ENCODE results near the gene RABL6. TPM values are rescaled to one million over a fixed set of nuclear protein-coding genes. Genes with fewer than 3 reads are reported as not detected.
"Not testable (repeated sequence)": the region's sequence is repeated elsewhere in the genome, so short reads cannot be mapped to it uniquely, and the experiment has no call there.

The RABL6 gene
- total and polyA plus RNA-seq, 7 donors = 36.0 to 103 (median 55.9) TPM

DNA sequence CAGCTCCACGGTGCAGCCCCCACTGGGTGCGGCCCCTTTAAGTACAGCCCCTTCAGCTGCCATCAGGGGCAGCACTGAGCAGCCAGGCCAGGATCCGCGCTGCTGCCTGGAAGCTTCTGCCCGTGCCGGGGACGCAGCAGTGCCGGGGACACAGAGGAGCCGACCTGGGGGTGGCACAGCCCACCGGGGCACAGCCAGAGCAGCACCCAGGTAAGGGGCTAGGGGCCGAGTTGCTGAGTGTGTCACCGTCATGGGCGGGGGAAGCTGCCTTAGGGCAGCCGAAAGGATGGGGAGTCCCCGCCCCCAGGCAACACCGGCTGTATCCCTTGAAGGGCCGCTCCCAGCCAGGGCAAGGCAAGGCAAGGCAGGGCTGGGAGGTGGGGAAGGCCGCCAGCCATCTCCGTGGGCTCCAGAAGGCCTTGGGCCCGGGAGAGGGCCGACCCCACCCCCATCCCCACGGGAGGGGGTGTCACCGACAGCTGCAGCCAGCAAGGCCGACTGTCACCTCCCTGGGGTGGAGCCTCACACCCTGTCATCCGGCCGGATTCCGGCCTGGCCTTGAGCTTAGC lies 34.7 kb downstream of the RABL6 start, which contains the start of gene AJM1:
Gene AJM1, plus strand, starts transcription at position 99 of the 569 bp plus-strand sequence. CDS start 1,937 bp downstream, outside the sequence.
- H3K4me3 ChIP-seq = peak within 1 kb of the TSS; percentile 14 to 45 (median 38)
- 1% methylated on average over 23 to 27 of the region's 27 CpGs for WGBS, 2 donors
- peak within 1 kb of the TSS in 2 of 4 donors; percentile 43 to 55 for H3K27ac ChIP-seq
- H3K4me1 ChIP-seq = peaks cover 0 to 65% (median 58%) of the 10 kb centered on the region in 4 donors
- TF ChIP-seq POLR2AphosphoS5 (IDR thresholded peaks at IDR 0.05) = peak in 2 of 4 donors; percentile 14 to 39
- TF ChIP-seq, protein P1, sequence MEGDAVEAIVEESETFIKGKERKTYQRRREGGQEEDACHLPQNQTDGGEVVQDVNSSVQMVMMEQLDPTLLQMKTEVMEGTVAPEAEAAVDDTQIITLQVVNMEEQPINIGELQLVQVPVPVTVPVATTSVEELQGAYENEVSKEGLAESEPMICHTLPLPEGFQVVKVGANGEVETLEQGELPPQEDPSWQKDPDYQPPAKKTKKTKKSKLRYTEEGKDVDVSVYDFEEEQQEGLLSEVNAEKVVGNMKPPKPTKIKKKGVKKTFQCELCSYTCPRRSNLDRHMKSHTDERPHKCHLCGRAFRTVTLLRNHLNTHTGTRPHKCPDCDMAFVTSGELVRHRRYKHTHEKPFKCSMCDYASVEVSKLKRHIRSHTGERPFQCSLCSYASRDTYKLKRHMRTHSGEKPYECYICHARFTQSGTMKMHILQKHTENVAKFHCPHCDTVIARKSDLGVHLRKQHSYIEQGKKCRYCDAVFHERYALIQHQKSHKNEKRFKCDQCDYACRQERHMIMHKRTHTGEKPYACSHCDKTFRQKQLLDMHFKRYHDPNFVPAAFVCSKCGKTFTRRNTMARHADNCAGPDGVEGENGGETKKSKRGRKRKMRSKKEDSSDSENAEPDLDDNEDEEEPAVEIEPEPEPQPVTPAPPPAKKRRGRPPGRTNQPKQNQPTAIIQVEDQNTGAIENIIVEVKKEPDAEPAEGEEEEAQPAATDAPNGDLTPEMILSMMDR (IDR thresholded peaks at IDR 0.05) = peak; percentile 80 to 94 (median 84)
- intact Hi-C loops (cut with DNase I) = loop anchor here (2.0 to 10.0 kb wide), 2 partner anchors 102 to 192 kb away; partner anchors contain the start of genes C8G, FBXW5 and FUT7
- not testable (repeated sequence) for H3K9me3 ChIP-seq
- peaks cover 0 to 29% (median 15%) of the 10 kb centered on the region in 4 donors for H3K36me3 ChIP-seq
- DNase-seq = peak; percentile 87
- H3K27me3 ChIP-seq = peaks cover 29 to 49% (median 42%) of the 10 kb centered on the region in 3 donors

DNA sequence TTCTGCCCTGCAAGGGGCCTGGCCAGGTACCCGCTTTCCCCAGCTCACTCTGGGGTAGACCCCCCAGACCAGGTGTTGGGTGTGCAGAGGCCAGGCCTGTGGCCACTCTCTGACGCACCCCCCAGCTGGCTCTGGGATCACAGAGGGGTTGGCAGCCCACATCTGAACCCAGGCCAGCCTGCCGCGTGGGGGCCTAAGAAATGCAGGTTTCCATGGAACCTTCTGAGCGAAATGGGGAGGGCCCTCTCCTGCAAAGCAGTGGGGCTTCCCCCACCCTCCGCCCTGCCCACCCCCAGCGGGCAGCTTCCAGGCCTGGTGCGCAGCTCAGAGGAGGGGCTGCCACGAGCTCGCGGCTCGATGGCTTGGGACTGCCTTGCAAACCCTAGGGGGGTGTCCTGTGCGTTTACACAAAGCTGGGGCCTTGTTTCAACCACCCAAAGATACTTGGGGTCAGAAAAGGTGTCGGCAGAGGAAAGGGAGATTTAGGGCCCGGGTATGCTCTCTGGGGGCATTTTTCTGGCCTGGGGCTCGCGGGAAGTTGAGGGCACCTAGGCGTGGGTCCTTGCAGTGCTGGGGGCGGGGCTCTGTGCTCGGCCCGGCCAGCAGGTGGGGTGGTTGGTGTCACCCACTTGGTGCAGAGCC lies 35.5 kb downstream of the RABL6 start:
- WGBS, 2 donors = 10 to 16% methylated on average over 21 of the region's 21 CpGs
- Histone ChIP-seq H3K36me3 (peaks cover 0 to 24% (median 15%) of the 10 kb centered on the region in 4 donors), H3K4me1 (peaks cover 0 to 74% (median 66%) of the 10 kb centered on the region in 4 donors), H3K27ac (peak overlapping the region in 1 of 4 donors; percentile 55), H3K27me3 (peaks cover 30 to 57% (median 50%) of the 10 kb centered on the region in 3 donors)
- intact Hi-C loops (cut with DNase I) = loop anchor here (2.0 to 10.0 kb wide), 2 partner anchors 102 to 192 kb away; partner anchors contain the start of genes C8G, FBXW5 and FUT7
- H3K9me3 ChIP-seq, H3K4me3 ChIP-seq, DNase-seq: not testable (repeated sequence)

DNA sequence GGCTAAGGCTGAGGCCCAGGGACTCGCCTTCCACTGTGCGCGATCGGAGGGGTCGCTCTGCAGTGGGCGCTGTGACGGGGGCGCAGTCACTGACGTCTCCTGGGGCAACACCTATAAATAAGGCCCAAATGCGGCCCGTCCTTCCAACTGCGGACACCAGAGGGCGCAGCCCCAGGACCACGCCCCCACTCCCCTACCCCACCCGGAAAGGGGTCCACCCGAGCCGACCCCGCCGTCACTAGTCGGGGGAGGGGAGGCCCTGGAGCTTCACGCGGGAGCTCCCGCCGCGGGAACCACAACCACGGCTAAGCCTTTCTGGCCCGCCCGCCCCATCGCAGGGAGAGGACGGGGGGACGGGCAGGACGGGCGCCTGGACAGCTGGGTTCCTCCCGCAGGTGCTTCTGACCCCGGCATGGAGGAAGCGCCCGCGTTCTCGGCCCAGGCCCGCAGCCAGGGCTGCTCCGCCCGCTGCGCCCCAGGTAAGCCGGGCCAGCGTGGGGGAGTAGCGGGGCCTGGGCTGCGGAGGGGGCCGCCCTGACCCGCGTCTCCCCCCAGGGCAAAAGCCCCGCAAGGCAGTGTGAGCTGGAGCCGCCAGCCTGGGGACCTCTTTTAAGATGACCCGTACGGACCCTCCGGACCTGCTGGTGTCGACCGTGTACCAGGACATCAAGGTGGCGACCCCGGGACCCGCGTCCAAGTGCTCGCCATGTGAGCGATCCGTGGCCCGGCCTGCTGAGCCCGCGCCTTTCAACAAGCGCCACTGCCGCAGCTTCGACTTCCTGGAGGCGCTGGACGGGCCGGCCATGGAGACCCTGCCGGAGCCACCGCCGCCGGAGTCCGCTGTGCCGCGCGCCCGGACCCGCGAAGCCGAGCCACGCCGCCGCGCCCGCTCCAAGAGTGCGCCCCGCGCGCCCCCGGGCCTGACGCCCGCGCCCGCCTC lies 36.3 kb downstream of the RABL6 start:
- not testable (repeated sequence) for DNase-seq, H3K4me3 ChIP-seq, H3K9me3 ChIP-seq, H3K27ac ChIP-seq
- TF ChIP-seq, protein P1 (IDR thresholded peaks at IDR 0.05) = peak; percentile 47 to 77 (median 62)
- intact Hi-C loops (cut with DNase I) = loop anchor here (2.0 to 10.0 kb wide), 2 partner anchors 101 to 191 kb away; partner anchors contain the start of genes C8G, FBXW5 and FUT7
- peaks cover 0 to 78% (median 70%) of the 10 kb centered on the region in 4 donors for H3K4me1 ChIP-seq
- H3K36me3 ChIP-seq = peaks cover 0 to 16% (median 12%) of the 10 kb centered on the region in 4 donors
- H3K27me3 ChIP-seq = peaks cover 30 to 61% (median 52%) of the 10 kb centered on the region in 3 donors
- WGBS, 2 donors = 13 to 34% methylated on average over 99 of the region's 99 CpGs

DNA sequence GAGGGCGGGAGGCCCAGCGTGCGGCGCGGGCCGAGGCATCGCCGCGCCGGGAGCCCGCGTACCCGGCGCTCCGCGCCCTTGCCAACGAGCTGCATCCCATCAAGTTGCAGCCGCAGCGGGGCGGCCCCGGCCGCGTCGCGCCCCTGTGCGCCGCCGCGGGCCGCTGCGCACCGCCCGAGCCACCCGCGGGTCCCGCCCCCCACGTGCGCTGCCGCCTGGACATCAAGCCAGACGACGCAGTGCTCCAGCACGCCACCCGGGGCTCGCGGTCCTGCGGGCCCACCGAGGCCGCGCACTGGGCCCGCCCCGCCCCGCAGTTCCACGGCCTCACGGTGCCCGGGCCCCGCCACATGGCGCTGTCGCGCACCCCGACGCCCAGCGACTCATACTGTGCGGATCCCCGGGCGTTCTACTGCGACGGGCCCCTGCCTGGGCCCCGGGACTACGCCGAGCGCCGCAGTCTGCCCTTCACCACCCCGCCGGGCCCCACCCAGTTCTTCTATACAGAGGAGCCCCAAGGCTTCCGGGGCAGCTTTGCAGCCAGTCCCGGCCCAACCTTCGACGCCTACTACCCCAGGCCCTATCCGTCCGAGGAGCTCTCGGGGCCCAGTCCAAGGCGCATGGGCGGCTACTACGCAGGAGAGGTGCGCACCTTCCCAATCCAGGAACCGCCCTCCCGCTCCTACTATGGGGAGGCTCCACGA lies 37.2 kb downstream of the RABL6 start:
- peaks cover 0 to 8% (median 4%) of the 10 kb centered on the region in 4 donors for H3K36me3 ChIP-seq
- no peak overlapping the region for H3K4me3 ChIP-seq
- intact Hi-C loops (cut with DNase I) = loop anchor here (10.0 kb wide), 1 partner anchor 190 kb away; the partner anchor contains the start of gene FUT7
- 28 to 66% methylated on average over 88 of the region's 88 CpGs for WGBS, 2 donors
- H3K27ac ChIP-seq = no peak overlapping the region
- peaks cover 30 to 61% (median 52%) of the 10 kb centered on the region in 3 donors for H3K27me3 ChIP-seq
- H3K9me3 ChIP-seq = no peaks in the 10 kb centered on the region
- no peak for DNase-seq
- peaks cover 0 to 81% (median 74%) of the 10 kb centered on the region in 4 donors for H3K4me1 ChIP-seq
- TF ChIP-seq, protein P1 (IDR thresholded peaks at IDR 0.05) = no peak
- TF ChIP-seq EP300 (IDR thresholded peaks at IDR 0.05) (no peak), POLR2AphosphoS5 (IDR thresholded peaks at IDR 0.05) (no peak), POLR2A (IDR thresholded peaks at IDR 0.05) (no peak)
